SU-DHL-6 (cell line): Measurements from ENCODE around the gene NDUFA8.

Source experiments
- H2AFZ ChIP-seq: fragments of 200-600 bp; sonication (generic); 2 replicates; pipeline ENCODE4 v1.6.1; 2014; ENCODE audit warnings: low read depth, mild to moderate bottlenecking, moderate library complexity, mixed read lengths, antibody characterized with exemption, low read length; ENCODE audit not compliant: severe bottlenecking
- H3F3A ChIP-seq: fragments of 200-600 bp; shearing (Covaris generic); 2 replicates; pipeline ENCODE4 v1.6.0; 2016; ENCODE audit warnings: antibody characterized with exemption, mild to moderate bottlenecking; ENCODE audit not compliant: insufficient read depth
- H3K27ac ChIP-seq: fragments of 200-600 bp; sonication (generic); 2 replicates; pipeline ENCODE4 v1.5.1; 2016; ENCODE audit warnings: low read depth, mild to moderate bottlenecking, low read length, moderate library complexity, mixed read lengths
- H3K27me3 ChIP-seq: fragments of 200-600 bp; sonication (generic), shearing (Covaris generic); 2 replicates; pipeline ENCODE4 v1.6.0; 2014; ENCODE audit warnings: mild to moderate bottlenecking, low read length
- H3K36me3 ChIP-seq: fragments of 200-600 bp; sonication (generic); 2 replicates; pipeline ENCODE4 v1.6.1; 2014; ENCODE audit warnings: mild to moderate bottlenecking, low read length, mixed read lengths
- H3K4me2 ChIP-seq: fragments of 300-600, 200-600 bp; shearing (Covaris generic), sonication (generic); 2 replicates; pipeline ENCODE4 v1.6.0; 2014; ENCODE audit warnings: low read length, low read depth, mild to moderate bottlenecking; ENCODE audit not compliant: poor library complexity, severe bottlenecking
- H3K4me3 ChIP-seq: fragments of 200-600 bp; sonication (generic); 2 replicates; pipeline ENCODE4 v1.5.1; 2014; ENCODE audit warnings: antibody characterized with exemption, low read length, mild to moderate bottlenecking, mixed read lengths; ENCODE audit not compliant: insufficient read depth, poor library complexity, severe bottlenecking
- H3K79me2 ChIP-seq: fragments of 200-600 bp; sonication (generic); 2 replicates; pipeline ENCODE4 v1.6.1; 2014; ENCODE audit warnings: mild to moderate bottlenecking, low read length, moderate library complexity; ENCODE audit not compliant: insufficient read depth
- H3K9ac ChIP-seq: fragments of 200-600 bp; sonication (generic); 2 replicates; pipeline ENCODE4 v1.7.0; 2014; ENCODE audit warnings: mild to moderate bottlenecking, low read length
- H3K9me2 ChIP-seq: fragments of 200-600 bp; sonication (generic); replicated peaks from 2 replicates; pipeline ENCODE4 v1.6.1; 2014; ENCODE audit warnings: low read length; ENCODE audit not compliant: insufficient read depth
- H3K9me3 ChIP-seq: fragments of 200-600 bp; sonication (generic); 2 replicates; pipeline ENCODE4 v1.6.1; 2014; ENCODE audit warnings: low read length, mixed read lengths; ENCODE audit not compliant: insufficient read depth
- H4K20me1 ChIP-seq: fragments of 200-600 bp; sonication (generic); 2 replicates; pipeline ENCODE4 v1.6.1; 2014; ENCODE audit warnings: low read depth, mild to moderate bottlenecking, antibody characterized with exemption, low read length, moderate library complexity, mixed read lengths
- EZH2phosphoT487 ChIP-seq: fragments of 200-600 bp; sonication (generic), shearing (Covaris generic); conservative IDR thresholded peaks from 2 replicates; pipeline ENCODE4 v1.6.1; 2018; ENCODE audit warnings: mild to moderate bottlenecking, antibody characterized with exemption, low read length, moderate library complexity, mixed read lengths
- TF ChIP-seq, protein P1 (sequence below): fragments of 200-600 bp; sonication (generic); IDR thresholded peaks from one replicate; pipeline ENCODE4 v1.5.1; 2017; ENCODE audit warnings: antibody characterized with exemption, mild to moderate bottlenecking, low read length, moderate library complexity; ENCODE audit not compliant: insufficient read depth, poor library complexity, severe bottlenecking

The NDUFA8 gene

DNA sequence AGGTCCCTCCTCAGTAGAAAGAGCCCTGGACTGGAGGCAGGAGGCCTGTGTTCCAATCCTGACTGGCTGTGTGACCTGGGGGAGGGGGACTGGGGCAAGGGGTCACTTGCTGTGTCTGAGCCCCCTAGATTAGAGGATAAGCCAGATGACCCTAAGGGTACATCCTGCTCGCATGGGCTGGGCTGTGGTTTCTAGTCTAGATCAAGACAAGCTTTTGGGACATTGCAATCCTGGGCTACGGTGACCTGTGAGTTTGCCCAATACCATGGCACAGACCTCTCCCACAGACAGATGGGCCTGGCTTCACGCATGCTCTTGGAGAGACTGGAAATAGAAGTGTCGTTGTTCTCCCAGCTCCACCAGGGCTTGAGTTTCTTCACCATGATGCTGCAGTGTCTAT is 27.0 kb downstream of the NDUFA8 start:
- Histone ChIP-seq H3K79me2 (no peaks in the 10 kb centered on the region), H3K9me3 (no peaks in the 10 kb centered on the region), H3K4me2 (no peak overlapping the region), H3F3A (no peaks in the 10 kb centered on the region), H3K27ac (no peak overlapping the region), H4K20me1 (no peaks in the 10 kb centered on the region), H3K36me3 (no peaks in the 10 kb centered on the region), H3K27me3 (no peaks in the 10 kb centered on the region), H3K9ac (no peak overlapping the region), H3K4me3 (no peak overlapping the region), H2AFZ (no peak overlapping the region), H3K9me2 (no peaks in the 10 kb centered on the region)
- TF ChIP-seq, protein P1, sequence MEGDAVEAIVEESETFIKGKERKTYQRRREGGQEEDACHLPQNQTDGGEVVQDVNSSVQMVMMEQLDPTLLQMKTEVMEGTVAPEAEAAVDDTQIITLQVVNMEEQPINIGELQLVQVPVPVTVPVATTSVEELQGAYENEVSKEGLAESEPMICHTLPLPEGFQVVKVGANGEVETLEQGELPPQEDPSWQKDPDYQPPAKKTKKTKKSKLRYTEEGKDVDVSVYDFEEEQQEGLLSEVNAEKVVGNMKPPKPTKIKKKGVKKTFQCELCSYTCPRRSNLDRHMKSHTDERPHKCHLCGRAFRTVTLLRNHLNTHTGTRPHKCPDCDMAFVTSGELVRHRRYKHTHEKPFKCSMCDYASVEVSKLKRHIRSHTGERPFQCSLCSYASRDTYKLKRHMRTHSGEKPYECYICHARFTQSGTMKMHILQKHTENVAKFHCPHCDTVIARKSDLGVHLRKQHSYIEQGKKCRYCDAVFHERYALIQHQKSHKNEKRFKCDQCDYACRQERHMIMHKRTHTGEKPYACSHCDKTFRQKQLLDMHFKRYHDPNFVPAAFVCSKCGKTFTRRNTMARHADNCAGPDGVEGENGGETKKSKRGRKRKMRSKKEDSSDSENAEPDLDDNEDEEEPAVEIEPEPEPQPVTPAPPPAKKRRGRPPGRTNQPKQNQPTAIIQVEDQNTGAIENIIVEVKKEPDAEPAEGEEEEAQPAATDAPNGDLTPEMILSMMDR = no peak
- no peak for TF ChIP-seq EZH2phosphoT487

DNA sequence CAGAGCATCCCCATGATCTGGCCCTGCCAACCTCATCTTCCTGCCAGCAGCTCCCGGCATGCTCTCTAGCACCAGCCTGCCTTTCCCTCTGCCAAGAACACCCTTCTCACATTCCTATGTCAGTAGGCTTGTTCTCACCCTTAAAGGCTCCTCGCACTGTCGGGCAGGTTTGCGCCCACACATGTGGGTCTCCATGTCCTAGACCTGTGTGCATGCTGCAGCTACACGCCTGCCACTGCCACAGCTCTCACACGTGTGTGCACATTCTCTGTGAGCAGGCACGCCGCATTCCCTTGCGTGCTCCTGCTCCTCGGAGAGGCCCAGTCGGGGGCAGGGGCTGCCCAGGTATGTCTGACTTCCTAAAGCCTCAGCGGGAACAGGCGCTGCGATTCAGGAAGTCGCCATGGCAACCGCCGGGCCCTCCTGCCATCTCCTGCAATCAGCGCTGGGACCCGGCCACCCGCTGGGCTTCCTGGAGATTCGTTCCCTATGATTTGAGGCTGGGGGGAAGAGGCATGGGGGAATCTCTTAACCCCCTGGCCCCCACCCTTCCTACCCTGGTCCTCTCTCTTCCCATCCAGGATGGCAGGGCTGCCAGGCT is 28.1 kb downstream of the NDUFA8 start:
- Histone ChIP-seq H3K36me3 (no peaks in the 10 kb centered on the region), H3K9ac (no peak overlapping the region), H3K4me3 (no peak overlapping the region), H3K9me2 (no peaks in the 10 kb centered on the region), H3K27me3 (no peaks in the 10 kb centered on the region), H3K9me3 (no peaks in the 10 kb centered on the region), H4K20me1 (no peaks in the 10 kb centered on the region), H3K27ac (no peak overlapping the region), H3F3A (no peaks in the 10 kb centered on the region), H2AFZ (no peak overlapping the region), H3K79me2 (no peaks in the 10 kb centered on the region), H3K4me2 (no peak overlapping the region)
- no peak for TF ChIP-seq EZH2phosphoT487
- TF ChIP-seq, protein P1 = no peak

GRCh38 chr9:122130837-122131236 is 28.7 kb downstream of the NDUFA8 start:
- no peak overlapping the region for H3K27ac ChIP-seq
- no peaks in the 10 kb centered on the region for H3F3A ChIP-seq
- no peak overlapping the region for H3K9ac ChIP-seq
- no peaks in the 10 kb centered on the region for H3K79me2 ChIP-seq
- no peaks in the 10 kb centered on the region for H3K27me3 ChIP-seq
- no peaks in the 10 kb centered on the region for H4K20me1 ChIP-seq
- no peaks in the 10 kb centered on the region for H3K9me3 ChIP-seq
- no peak overlapping the region for H3K4me3 ChIP-seq
- H2AFZ ChIP-seq = no peak overlapping the region
- no peaks in the 10 kb centered on the region for H3K9me2 ChIP-seq
- TF ChIP-seq, protein P1 = no peak
- H3K4me2 ChIP-seq = no peak overlapping the region
- H3K36me3 ChIP-seq = no peaks in the 10 kb centered on the region
